ENCODE results near the gene CMYA5. TPM values are rescaled to one million over a fixed set of nuclear protein-coding genes. Genes with fewer than 3 reads are reported as not detected.

Gene CMYA5
- total RNA-seq, 1 donor from 2014 or later: 1,210 TPM

- Histone ChIP-seq H3K4me1 (peaks cover 43% of the 10 kb centered on the region), H3K27ac (replicated peaks) (peak overlapping the region; percentile 78), H3K27me3 (ENCODE audit: low read depth) (no peaks in the 10 kb centered on the region), H3K9me3 (replicated peaks) (no peaks in the 10 kb centered on the region), H3K36me3 (peaks cover 29% of the 10 kb centered on the region), H3K4me3 (no peak overlapping the region)
- DNase-seq: peak; percentile 32
- no peak for TF ChIP-seq CTCF (IDR thresholded peaks at IDR 0.05; ENCODE audit: borderline replicate concordance)
- intact Hi-C loops (cut with micrococcal nuclease): no loop called here
Measured at GRCh38 chr5:79743846-79744605, 54.4 kb downstream of the CMYA5 start.

- Histone ChIP-seq H3K9me3 (replicated peaks) (no peaks in the 10 kb centered on the region), H3K4me3 (no peak overlapping the region), H3K27ac (replicated peaks) (peak overlapping the region; percentile 78), H3K27me3 (ENCODE audit: low read depth) (no peaks in the 10 kb centered on the region), H3K36me3 (peaks cover 38% of the 10 kb centered on the region), H3K4me1 (peaks cover 41% of the 10 kb centered on the region)
- no peak for TF ChIP-seq CTCF (IDR thresholded peaks at IDR 0.05; ENCODE audit: borderline replicate concordance)
- intact Hi-C loops (cut with micrococcal nuclease): no loop called here
- no peak for DNase-seq
Measured at GRCh38 chr5:79745255-79745654, 55.6 kb downstream of the CMYA5 start.

GRCh38 chr5:79746642-79747569 lies 57.3 kb downstream of the CMYA5 start:
- Histone ChIP-seq H3K27me3 (ENCODE audit: low read depth) (no peaks in the 10 kb centered on the region), H3K9me3 (replicated peaks) (no peaks in the 10 kb centered on the region), H3K36me3 (peaks cover 38% of the 10 kb centered on the region), H3K4me3 (no peak overlapping the region), H3K27ac (replicated peaks) (peak overlapping the region; percentile 78), H3K4me1 (peaks cover 47% of the 10 kb centered on the region)
- intact Hi-C loops (cut with micrococcal nuclease): no loop called here
- no peak for DNase-seq
- TF ChIP-seq CTCF (IDR thresholded peaks at IDR 0.05; ENCODE audit: borderline replicate concordance): no peak

- Histone ChIP-seq H3K4me3 (no peak overlapping the region), H3K36me3 (peaks cover 55% of the 10 kb centered on the region), H3K9me3 (replicated peaks) (no peaks in the 10 kb centered on the region), H3K27me3 (ENCODE audit: low read depth) (no peaks in the 10 kb centered on the region), H3K27ac (replicated peaks) (peak overlapping the region; percentile 37), H3K4me1 (peaks cover 21% of the 10 kb centered on the region)
- intact Hi-C loops (cut with micrococcal nuclease): no loop called here
- DNase-seq: no peak
- TF ChIP-seq CTCF (IDR thresholded peaks at IDR 0.05; ENCODE audit: borderline replicate concordance): no peak
Measured at GRCh38 chr5:79750611-79751510, 61.2 kb downstream of the CMYA5 start.

- DNase-seq: no peak
- Histone ChIP-seq H3K9me3 (replicated peaks) (no peaks in the 10 kb centered on the region), H3K27ac (replicated peaks) (no peak overlapping the region), H3K36me3 (peaks cover 54% of the 10 kb centered on the region), H3K4me3 (no peak overlapping the region), H3K4me1 (peaks cover 17% of the 10 kb centered on the region), H3K27me3 (ENCODE audit: low read depth) (no peaks in the 10 kb centered on the region)
- intact Hi-C loops (cut with micrococcal nuclease): no loop called here
- TF ChIP-seq CTCF (IDR thresholded peaks at IDR 0.05; ENCODE audit: borderline replicate concordance): no peak
Measured at GRCh38 chr5:79753092-79753491, 63.5 kb downstream of the CMYA5 start.

Data from left ventricle myocardium inferior (tissue), 1 donor.